GM20000 (cell line): ENCODE data around the gene TBX19.

Source experiments
- DNase-seq: peaks from one replicate; pipeline ENCODE4 v3.0.0; 2012; ENCODE audit warnings: low spot score
- CTCF ChIP-seq: IDR thresholded peaks from 2 replicates; pipeline ENCODE4 v1.5.1; 2012; ENCODE audit warnings: mild to moderate bottlenecking, control low read depth; ENCODE audit errors: extremely low read depth, missing control alignments

The TBX19 gene

GRCh38 chr1:168361252-168361651, 80.6 kb downstream of the TBX19 start:
- TF ChIP-seq CTCF, result no peak
- DNase-seq, result no peak

- TF ChIP-seq CTCF, result no peak
- DNase-seq, result no peak
Observed at GRCh38 chr1:168362991-168363390, 82.3 kb downstream of the TBX19 start.
